BLaER1 (cell line): ENCODE measurements around the gene PXDN.

Source experiments
- H3K27ac ChIP-seq: shearing (Covaris generic); formaldehyde crosslinking; 2 replicates; pipeline ENCODE4 v1.8.1; 2022
- H3K27me3 ChIP-seq: shearing (Covaris generic); formaldehyde crosslinking; 2 replicates; pipeline ENCODE4 v1.8.1; 2022
- H3K36me3 ChIP-seq: shearing (Covaris generic); formaldehyde crosslinking; 2 replicates; pipeline ENCODE4 v1.8.1; 2022
- H3K4me1 ChIP-seq: shearing (Covaris generic); formaldehyde crosslinking; 2 replicates; pipeline ENCODE4 v1.8.1; 2022
- H3K4me2 ChIP-seq: shearing (Covaris generic); formaldehyde crosslinking; 2 replicates; pipeline ENCODE4 v1.8.1; 2022
- H3K4me3 ChIP-seq: shearing (Covaris generic); formaldehyde crosslinking; 2 replicates; pipeline ENCODE4 v1.8.1; 2022
- H3K9ac ChIP-seq: shearing (Covaris generic); formaldehyde crosslinking; 2 replicates; pipeline ENCODE4 v1.8.1; 2022
- H3K9me3 ChIP-seq: shearing (Covaris generic); formaldehyde crosslinking; 2 replicates; pipeline ENCODE4 v1.8.1; 2022
- H4K20me1 ChIP-seq: shearing (Covaris generic); formaldehyde crosslinking; 2 replicates; pipeline ENCODE4 v1.8.1; 2022
- Cebpa-rat ChIP-seq: shearing (Covaris generic); IDR thresholded peaks from 2 replicates; pipeline ENCODE4 v1.8.1; 2022

The PXDN gene

DNA sequence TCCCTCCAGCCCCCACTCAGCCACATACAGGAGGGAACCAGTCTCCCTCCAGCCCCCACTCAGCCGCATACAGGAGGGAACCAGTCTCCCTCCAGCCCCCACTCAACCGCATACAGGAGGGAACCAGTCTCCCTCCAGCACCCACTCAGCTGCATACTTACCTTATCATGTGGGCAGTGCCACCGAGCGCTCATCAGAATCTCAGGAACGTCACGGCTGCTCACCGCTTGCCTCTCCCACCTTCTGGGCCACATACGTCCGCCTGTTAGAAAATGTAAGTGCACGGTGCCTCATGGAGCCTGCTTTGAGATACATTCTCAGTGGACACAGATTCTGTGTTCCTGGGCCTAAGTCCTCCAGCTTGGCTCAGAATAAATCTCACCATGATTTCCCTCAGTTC lies 124.8 kb downstream of the PXDN start:
- Histone ChIP-seq H3K27me3 (no peaks in the 10 kb centered on the region), H3K4me1 (peaks cover 91% of the 10 kb centered on the region), H3K4me3 (no peak overlapping the region), H4K20me1 (no peaks in the 10 kb centered on the region), H3K27ac (no peak overlapping the region), H3K9me3 (peaks cover 9% of the 10 kb centered on the region; the same call in 1 of the 2 replicates), H3K4me2 (peak overlapping the region; percentile 56), H3K36me3 (no peaks in the 10 kb centered on the region), H3K9ac (no peak overlapping the region)
- TF ChIP-seq Cebpa-rat, result no peak

GRCh38 chr2:1618974-1619373 lies 125.3 kb downstream of the PXDN start:
- no peak overlapping the region for H3K4me3 ChIP-seq
- H3K9me3 ChIP-seq, result peaks cover 9% of the 10 kb centered on the region; the same call in 1 of the 2 replicates
- H3K4me2 ChIP-seq, result peak overlapping the region; percentile 88
- no peak for TF ChIP-seq Cebpa-rat
- H3K36me3 ChIP-seq, result no peaks in the 10 kb centered on the region
- peak overlapping the region; percentile 54; the same call in 1 of the 2 replicates for H3K9ac ChIP-seq
- peaks cover 91% of the 10 kb centered on the region for H3K4me1 ChIP-seq
- H4K20me1 ChIP-seq, result no peaks in the 10 kb centered on the region
- H3K27me3 ChIP-seq, result no peaks in the 10 kb centered on the region
- peak overlapping the region; percentile 76 for H3K27ac ChIP-seq

DNA sequence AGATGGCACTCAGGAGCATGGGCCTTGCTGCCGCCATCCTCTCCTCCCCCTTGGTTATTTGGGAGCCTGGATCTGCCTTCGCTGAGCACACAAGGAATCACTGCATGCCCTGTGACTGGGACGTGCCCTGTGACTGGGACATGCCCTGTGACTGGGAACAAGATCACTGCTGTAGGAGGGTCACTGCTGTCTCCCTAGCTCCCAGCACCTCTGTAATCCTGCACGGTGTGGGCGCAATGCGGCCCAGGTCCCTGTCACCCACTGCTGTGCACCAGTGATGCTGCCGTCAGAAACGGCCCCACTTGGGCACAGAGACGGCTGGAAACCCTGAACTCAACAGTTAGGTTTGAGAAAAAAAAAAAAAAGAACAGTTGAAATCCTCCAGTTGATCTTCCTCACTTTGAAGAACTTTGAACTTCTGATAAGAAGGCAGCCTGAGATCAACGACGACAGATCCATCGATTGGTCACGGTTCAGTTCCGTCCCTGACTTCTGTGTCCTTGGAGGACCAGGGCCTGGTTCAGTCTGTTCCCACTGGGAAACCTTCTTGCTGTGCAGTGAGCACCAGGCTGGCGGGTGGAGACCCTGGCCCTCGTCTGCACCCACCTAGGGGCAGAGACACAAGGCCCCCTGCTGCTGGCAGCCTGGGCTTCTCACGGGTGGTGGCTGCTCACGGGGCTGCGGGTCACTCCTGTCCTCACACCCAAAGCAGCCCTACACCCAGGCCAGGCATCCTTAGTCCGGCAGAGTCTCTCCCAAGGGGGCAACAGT lies 125.9 kb downstream of the PXDN start:
- H3K9me3 ChIP-seq, result peaks cover 9% of the 10 kb centered on the region; the same call in 1 of the 2 replicates
- H3K4me1 ChIP-seq, result peaks cover 96% of the 10 kb centered on the region
- no peak for TF ChIP-seq Cebpa-rat
- no peaks in the 10 kb centered on the region for H3K36me3 ChIP-seq
- 0 out of 2 replicates have a peak overlapping the region, but pooled peaks have one; percentile 36 for H3K4me3 ChIP-seq
- H3K4me2 ChIP-seq, result peak overlapping the region; percentile 88
- H3K9ac ChIP-seq, result peak overlapping the region; percentile 54
- no peaks in the 10 kb centered on the region for H3K27me3 ChIP-seq
- peak overlapping the region; percentile 76 for H3K27ac ChIP-seq
- H4K20me1 ChIP-seq, result no peaks in the 10 kb centered on the region

GRCh38 chr2:1617425-1618021 lies 126.8 kb downstream of the PXDN start:
- Histone ChIP-seq H3K4me2 (peak overlapping the region; percentile 88), H3K4me3 (0 out of 2 replicates have a peak overlapping the region, but pooled peaks have one; percentile 36), H3K27me3 (no peaks in the 10 kb centered on the region), H3K36me3 (no peaks in the 10 kb centered on the region), H3K9ac (peak overlapping the region; percentile 43), H3K27ac (peak overlapping the region; percentile 76), H3K9me3 (peaks cover 9% of the 10 kb centered on the region; the same call in 1 of the 2 replicates), H4K20me1 (no peaks in the 10 kb centered on the region), H3K4me1 (peaks cover 98% of the 10 kb centered on the region)
- no peak for TF ChIP-seq Cebpa-rat

DNA sequence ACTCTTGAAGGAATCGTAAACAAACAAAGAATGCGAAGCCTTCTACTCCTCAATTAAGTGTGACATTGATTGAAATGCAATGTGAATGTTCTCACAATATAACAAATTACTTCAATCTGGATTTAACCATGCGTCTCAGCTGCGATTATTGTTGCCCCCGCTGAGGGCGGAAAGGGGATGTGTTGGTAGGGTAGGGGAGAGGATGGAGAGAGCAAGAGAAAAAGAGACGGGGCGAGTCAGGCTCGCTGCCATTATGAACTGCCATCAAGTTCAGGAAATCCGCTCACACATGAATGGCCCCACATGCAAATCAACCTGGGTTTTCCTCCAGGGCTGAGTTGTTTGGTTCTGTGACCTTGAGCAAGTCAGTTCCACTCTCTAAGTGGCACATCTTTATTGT lies 129.8 kb downstream of the PXDN start:
- no peaks in the 10 kb centered on the region for H3K9me3 ChIP-seq
- peak overlapping the region; percentile 77 for H3K9ac ChIP-seq
- no peak for TF ChIP-seq Cebpa-rat
- peak overlapping the region; percentile 94 for H3K27ac ChIP-seq
- H3K36me3 ChIP-seq, result no peaks in the 10 kb centered on the region
- no peaks in the 10 kb centered on the region for H4K20me1 ChIP-seq
- H3K4me3 ChIP-seq, result peak overlapping the region; percentile 56; the same call in 1 of the 2 replicates
- peaks cover 98% of the 10 kb centered on the region for H3K4me1 ChIP-seq
- peak overlapping the region; percentile 88 for H3K4me2 ChIP-seq
- H3K27me3 ChIP-seq, result no peaks in the 10 kb centered on the region

DNA sequence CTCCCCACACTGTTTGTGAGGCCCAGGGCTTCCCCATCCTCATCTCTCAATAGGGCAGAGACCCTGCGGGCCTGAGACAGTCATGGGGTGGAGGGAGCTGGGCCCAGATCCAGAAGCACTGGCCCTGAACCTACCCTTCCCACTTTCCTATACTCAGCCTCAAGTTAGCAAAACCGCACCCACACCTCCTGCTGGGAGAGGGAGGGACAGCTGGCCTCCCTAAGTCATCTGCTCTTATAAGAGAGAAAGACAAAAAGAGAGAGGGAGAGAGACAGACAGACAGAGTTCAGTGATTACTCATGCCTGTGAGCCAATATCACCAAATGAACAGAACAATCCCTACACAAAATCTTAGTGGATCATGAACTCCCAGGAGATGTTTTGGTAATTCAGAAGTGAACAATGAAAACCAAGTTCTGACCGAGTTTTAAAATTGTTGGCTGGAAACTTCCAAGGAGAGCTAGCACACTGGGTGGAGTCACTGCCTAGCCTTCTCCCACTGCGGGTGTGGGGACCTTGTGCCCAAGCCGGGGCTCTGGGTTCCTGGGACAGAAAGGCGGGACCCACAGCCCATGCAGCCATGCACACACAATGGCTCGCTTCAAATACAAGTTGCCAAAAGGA lies 130.5 kb downstream of the PXDN start:
- no peak for TF ChIP-seq Cebpa-rat
- peak overlapping the region; percentile 94 for H3K27ac ChIP-seq
- H3K9ac ChIP-seq, result peak overlapping the region; percentile 77
- no peaks in the 10 kb centered on the region for H3K27me3 ChIP-seq
- no peaks in the 10 kb centered on the region for H4K20me1 ChIP-seq
- H3K4me2 ChIP-seq, result peak overlapping the region; percentile 88
- H3K36me3 ChIP-seq, result no peaks in the 10 kb centered on the region
- H3K9me3 ChIP-seq, result no peaks in the 10 kb centered on the region
- peaks cover 99% of the 10 kb centered on the region for H3K4me1 ChIP-seq
- H3K4me3 ChIP-seq, result peak overlapping the region; percentile 56

- peak overlapping the region; percentile 53; the same call in 1 of the 2 replicates for H3K4me3 ChIP-seq
- TF ChIP-seq Cebpa-rat, result no peak
- H3K27me3 ChIP-seq, result no peaks in the 10 kb centered on the region
- H3K4me1 ChIP-seq, result peaks cover 99% of the 10 kb centered on the region
- peak overlapping the region; percentile 88 for H3K4me2 ChIP-seq
- H3K27ac ChIP-seq, result peak overlapping the region; percentile 94
- H4K20me1 ChIP-seq, result no peaks in the 10 kb centered on the region
- no peaks in the 10 kb centered on the region for H3K9me3 ChIP-seq
- H3K9ac ChIP-seq, result peak overlapping the region; percentile 77
- no peaks in the 10 kb centered on the region for H3K36me3 ChIP-seq
These were observed 131.3 kb downstream of the PXDN start for GRCh38 chr2:1613078-1613445.

DNA sequence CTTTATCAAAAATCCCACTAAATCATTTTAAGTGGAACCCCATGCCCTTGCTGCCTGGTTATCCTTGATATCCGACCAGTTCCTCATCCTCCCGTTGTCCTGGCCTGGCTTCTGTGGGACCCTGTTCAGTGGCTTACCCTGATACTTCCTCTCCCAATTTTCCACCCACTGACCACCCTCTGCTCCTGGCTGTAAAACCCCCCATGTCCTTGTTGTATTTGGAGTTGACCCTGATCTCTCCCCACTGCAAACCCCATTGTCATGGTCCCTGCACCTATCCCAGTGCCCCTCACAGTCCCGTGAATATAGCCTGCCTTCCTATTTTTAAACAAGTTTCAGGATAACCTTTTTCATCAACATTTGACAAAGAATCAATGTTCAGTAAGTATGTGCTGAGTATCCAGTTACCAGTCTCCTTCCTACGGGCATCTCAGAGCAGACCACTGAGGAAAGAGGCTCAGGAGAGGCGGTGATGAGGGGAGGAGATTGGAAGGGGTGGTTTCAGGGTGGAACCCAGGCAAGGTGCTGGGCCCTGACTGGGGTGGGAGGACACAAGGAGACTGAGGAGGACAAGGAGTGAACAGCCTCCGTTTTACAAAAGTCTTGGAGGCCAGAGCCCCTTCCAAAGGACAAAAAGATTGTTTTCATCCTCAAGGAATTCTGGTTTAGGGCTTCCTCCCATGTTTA lies 131.8 kb downstream of the PXDN start:
- Histone ChIP-seq H3K4me3 (peak overlapping the region; percentile 53; the same call in 1 of the 2 replicates), H3K27ac (peak overlapping the region; percentile 94), H3K4me2 (peak overlapping the region; percentile 88)

DNA sequence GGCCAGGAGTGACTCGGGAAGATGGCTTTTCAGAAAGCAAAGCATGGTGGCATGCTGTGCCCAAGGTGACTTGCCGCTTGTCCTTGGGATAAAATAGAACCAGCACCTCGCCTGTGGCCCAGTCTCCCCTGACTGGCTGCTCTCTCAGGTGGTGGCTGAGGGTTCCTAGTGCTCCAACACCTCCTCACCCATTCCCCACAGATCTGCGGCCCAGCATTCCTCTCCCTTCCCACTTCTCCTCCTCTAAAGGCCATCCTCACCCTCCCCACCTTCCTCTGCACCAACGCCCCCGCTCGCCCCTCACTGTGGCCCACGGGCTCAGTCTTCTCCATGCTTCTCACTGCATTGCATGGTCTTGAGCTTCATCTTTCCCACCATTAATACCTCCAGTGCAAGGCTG lies 132.4 kb downstream of the PXDN start:
- TF ChIP-seq Cebpa-rat, result no peak
- Histone ChIP-seq H3K27ac (peak overlapping the region; percentile 94), H3K9me3 (no peaks in the 10 kb centered on the region), H4K20me1 (no peaks in the 10 kb centered on the region), H3K4me3 (peak overlapping the region; percentile 53; the same call in 1 of the 2 replicates), H3K36me3 (no peaks in the 10 kb centered on the region), H3K4me1 (peaks cover 99% of the 10 kb centered on the region), H3K4me2 (peak overlapping the region; percentile 88), H3K27me3 (no peaks in the 10 kb centered on the region), H3K9ac (peak overlapping the region; percentile 77)

More for the DNA sequence above, 131.8 kb downstream of the PXDN start:
- Histone ChIP-seq H3K9me3 (no peaks in the 10 kb centered on the region), H4K20me1 (no peaks in the 10 kb centered on the region), H3K4me1 (peaks cover 99% of the 10 kb centered on the region), H3K36me3 (no peaks in the 10 kb centered on the region), H3K9ac (peak overlapping the region; percentile 77), H3K27me3 (no peaks in the 10 kb centered on the region)
- no peak for TF ChIP-seq Cebpa-rat
